Measurements from ENCODE around the gene SLC38A8.
A peak's percentile ranks its signal among the peaks of the same experiment; 100 is the strongest.

The SLC38A8 gene

DNA sequence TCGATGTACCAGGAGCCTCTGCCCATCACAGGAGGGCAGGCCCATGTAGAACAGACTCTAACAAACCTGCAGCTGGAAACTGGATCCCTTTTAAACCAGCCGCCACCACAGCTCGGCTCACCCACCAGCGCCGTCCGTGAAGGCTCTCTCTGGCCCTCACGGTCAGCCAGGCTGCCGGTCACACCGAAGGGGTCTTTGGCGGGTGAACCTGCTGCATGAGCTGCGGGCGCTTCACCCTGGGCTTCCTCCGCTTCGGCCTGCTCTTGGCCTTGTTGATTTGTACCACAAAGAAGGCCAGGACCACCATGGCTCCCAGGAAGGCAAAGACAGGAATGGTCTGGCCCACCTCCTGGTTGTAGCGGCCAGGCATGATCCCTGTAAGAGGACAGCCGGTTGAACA is 11.7 kb upstream of the SLC38A8 start:
- DNase-seq, result peak in 5 of 42 donors; percentile 8 to 27 (median 24)
- intact Hi-C loops (cut with DNase I), result no loop called here

DNA sequence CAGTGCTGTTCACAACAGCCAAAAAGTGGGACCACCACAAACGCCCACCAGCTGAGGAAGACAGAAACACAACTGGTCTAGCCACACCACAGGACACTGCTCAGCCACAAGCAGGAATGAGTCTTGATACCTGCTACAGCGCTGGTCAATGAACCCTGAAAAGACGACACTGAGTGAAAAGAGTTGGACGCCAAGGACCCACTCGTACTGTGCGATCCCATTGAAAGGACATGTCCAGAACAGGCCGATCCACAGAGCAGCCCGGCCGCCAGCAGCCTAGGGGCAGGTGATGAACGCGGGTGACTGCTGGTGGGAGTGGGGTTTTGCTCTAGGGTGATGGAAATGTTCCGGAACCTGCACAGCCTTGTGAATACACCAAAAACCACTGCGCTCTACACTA is 10.6 kb upstream of the SLC38A8 start:
- intact Hi-C loops (cut with DNase I), result no loop called here
- peak in 6 of 42 donors; percentile 6 to 28 (median 24) for DNase-seq

- DNase-seq, result peak in 9 of 42 donors; percentile 7 to 35 (median 18)
- intact Hi-C loops (cut with DNase I), result no loop called here
These were observed 9.6 kb upstream of the SLC38A8 start for GRCh38 chr16:84052071-84052622.

- intact Hi-C loops (cut with DNase I), result no loop called here
- DNase-seq, result peak in 1 of 42 donors; percentile 10
These were observed 7.7 kb upstream of the SLC38A8 start for GRCh38 chr16:84050316-84050715.

DNA sequence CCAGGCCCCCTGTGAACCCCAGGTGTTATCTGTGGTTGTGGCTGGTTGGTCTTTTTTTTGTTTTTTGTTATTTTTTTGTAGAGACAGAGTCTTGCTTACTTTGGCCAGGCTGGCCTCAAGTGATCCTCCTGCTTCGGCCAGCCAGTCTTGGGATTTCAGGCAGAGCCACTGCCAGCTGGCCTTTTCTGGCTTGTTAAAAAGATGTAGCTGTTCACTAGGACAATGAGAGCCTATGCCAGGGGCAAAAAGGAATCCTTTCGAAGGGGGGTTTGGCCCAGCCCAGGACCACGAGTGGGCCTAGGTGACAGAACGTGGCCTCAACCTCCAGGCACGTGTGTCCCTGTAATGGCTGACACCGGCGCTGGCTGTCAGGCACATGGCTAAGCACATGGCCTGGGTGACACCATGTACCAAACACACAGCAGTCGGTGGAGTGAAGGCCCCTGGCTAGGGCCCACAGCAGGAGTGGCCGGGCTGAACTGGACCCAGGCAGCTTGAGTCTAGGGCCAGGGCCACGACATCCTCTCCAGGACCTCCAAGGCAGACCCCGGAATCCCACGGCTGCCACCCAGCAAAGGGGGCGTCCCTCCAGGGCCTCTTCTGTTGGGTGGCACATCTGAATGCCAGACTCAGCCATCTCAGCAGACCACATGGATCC is 6.9 kb upstream of the SLC38A8 start:
- intact Hi-C loops (cut with DNase I), result no loop called here
- peak in 4 of 42 donors; percentile 11 to 40 (median 30) for DNase-seq

DNA sequence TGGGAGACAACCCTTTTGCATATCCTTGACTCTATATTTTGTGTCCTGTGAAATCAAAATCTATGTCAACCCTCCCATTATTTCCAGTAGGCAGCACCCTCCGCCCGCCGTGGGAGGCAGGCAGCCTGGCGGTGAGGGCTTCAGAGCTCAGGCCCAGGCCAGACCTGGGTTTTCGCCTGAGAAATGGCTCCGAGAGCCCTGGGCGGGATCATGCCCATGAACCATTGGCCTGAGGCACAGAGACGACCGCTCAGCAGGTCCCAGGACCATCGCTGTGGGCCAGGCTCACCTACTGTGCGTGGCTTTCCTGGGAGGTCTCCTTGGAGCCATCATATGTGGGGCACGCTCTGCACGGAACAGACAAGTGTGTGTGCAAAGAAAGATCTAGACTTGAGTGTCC is 6.3 kb upstream of the SLC38A8 start:
- DNase-seq, result peak in 1 of 42 donors; percentile 15

GRCh38 chr16:84048270-84048669 is 5.7 kb upstream of the SLC38A8 start:
- intact Hi-C loops (cut with DNase I), result no loop called here
- DNase-seq, result peak in 1 of 42 donors; percentile 12

More for the DNA sequence above, 6.3 kb upstream of the SLC38A8 start:
- intact Hi-C loops (cut with DNase I), result no loop called here

- DNase-seq, result no peak
- intact Hi-C loops (cut with DNase I), result no loop called here
These were observed 5.0 kb upstream of the SLC38A8 start for GRCh38 chr16:84047626-84048025.

- no peak for DNase-seq
- intact Hi-C loops (cut with DNase I), result no loop called here
These were observed 4.6 kb upstream of the SLC38A8 start for GRCh38 chr16:84047206-84047605.

GRCh38 chr16:84045818-84046470 is 3.3 kb upstream of the SLC38A8 start:
- intact Hi-C loops (cut with DNase I), result no loop called here

GRCh38 chr16:84045001-84045817 is 2.6 kb upstream of the SLC38A8 start:
- DNase-seq, result no peak

More at GRCh38 chr16:84045818-84046470, 3.3 kb upstream of the SLC38A8 start:
- no peak for DNase-seq

GRCh38 chr16:84044118-84044488 is 1.5 kb upstream of the SLC38A8 start:
- intact Hi-C loops (cut with DNase I), result no loop called here
- DNase-seq, result no peak

More at GRCh38 chr16:84045001-84045817, 2.6 kb upstream of the SLC38A8 start:
- intact Hi-C loops (cut with DNase I), result no loop called here

DNA sequence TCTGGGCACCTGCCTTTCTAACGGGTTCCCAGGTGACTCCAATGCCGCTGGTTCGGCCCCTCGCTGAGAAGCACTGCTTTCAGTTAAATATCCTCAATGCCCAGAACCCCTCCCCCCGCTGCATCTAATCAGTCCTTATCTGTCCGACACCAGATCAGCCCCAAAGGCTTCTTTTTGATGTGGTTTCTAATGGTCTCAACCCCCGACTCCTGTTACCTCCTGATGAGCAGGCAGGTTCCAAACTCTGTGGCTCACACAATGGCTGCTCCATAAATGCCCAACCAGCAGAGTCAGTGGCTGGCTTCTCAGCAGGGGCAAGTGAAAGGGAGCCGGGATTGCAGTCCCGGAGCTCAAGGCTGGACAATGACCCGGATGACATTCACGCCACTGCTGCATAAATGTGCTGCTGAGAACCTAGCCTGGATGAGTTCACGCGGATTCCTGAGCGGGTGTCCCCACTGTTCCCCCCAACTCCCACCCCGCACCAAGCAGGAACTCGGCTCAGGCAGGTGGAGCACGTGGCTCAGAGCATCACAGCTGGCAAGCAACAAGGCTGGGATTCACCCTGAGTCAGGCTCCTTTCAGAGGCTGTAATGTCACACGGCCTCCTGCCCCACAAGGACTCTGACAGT is 1.0 kb upstream of the SLC38A8 start:
- intact Hi-C loops (cut with DNase I), result no loop called here
- peak in 2 of 42 donors; percentile 38 to 56 for DNase-seq

- intact Hi-C loops (cut with DNase I), result no loop called here
- DNase-seq, result no peak
These were observed 387 bp upstream of the SLC38A8 start for GRCh38 chr16:84042879-84043485.

DNA sequence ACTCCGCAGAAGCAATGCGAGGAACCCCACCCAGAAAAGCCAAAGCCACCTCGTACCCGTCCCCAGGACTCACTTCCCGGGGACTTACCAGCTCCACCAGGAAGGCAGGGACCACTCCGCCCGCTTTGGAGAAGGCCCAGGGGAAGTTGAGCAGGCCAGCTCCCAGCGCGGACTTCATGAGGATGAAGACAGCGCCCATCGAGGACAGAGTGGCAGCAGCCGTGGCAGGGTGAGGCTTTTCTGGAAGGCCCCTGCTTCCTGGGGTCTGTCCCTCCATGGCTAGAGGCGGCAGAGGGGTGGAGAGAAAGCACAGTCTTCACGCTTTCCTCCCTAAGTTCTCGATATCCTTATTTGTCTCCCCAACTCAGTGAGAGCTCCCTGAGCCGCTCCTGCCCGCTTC is 714 bp downstream of the SLC38A8 start:
- peak in 1 of 42 donors; percentile 5 for DNase-seq
- intact Hi-C loops (cut with DNase I), result no loop called here

- intact Hi-C loops (cut with DNase I), result no loop called here
- DNase-seq, result peak in 2 of 42 donors; percentile 23 to 44
These were observed 1.5 kb downstream of the SLC38A8 start for GRCh38 chr16:84040823-84041820.

GRCh38 chr16:84040226-84040822 is 2.3 kb downstream of the SLC38A8 start:
- DNase-seq, result no peak
- intact Hi-C loops (cut with DNase I), result no loop called here

Measured in head of caudate nucleus (tissue), 42 donors.